A673 (cell line): ENCODE measurements around the gene FUCA1.

Experiments used
- CTCF ChIP-seq: fragments of 300-800, 200-600 bp; sonication (generic); conservative IDR thresholded peaks from 2 replicates; pipeline ENCODE4 v1.5.1; 2017; ENCODE audit warnings: low read depth, mild to moderate bottlenecking, antibody characterized with exemption, low read length, moderate library complexity, mixed read lengths
- EZH2 ChIP-seq: fragments of 200-600 bp; sonication (generic); IDR thresholded peaks from 2 replicates; pipeline ENCODE4 v1.6.1; 2017; ENCODE audit warnings: borderline replicate concordance, low read depth, mild to moderate bottlenecking, mixed read lengths, antibody characterized with exemption, low read length; ENCODE audit not compliant: poor library complexity, severe bottlenecking

GRCh38 chr1:23902321-23903278 lies 34.5 kb upstream of the FUCA1 start:
- no peak for TF ChIP-seq CTCF
- no peak for TF ChIP-seq EZH2
